HepG2 (cell line): ENCODE data around the gene RGMA. TPM values are rescaled to one million over a fixed set of nuclear protein-coding genes. Genes with fewer than 3 reads are reported as not detected.
A peak's percentile ranks its signal among the peaks of the same experiment; 100 is the strongest.

ENCODE experiments used
- ATAC-seq: fragments of 200-7000 bp; cut with Tn5 transposase; 3 replicates; pipeline ENCODE4 v1.9.1; 2020; ENCODE audit warnings: mild to moderate bottlenecking, moderate library complexity
- BruUV-seq: library from RNA; stranded (reverse); fragments of 400-500 nt; replicated peaks from 2 replicates; lab custom pipeline; 2021; lab: Mats Ljungman, UMichigan
- CTCF ChIA-PET: fragments of 300-600 bp; formaldehyde crosslinking; extraction: SDS; loops from one replicate; lab custom pipeline; 2021; ENCODE audit warnings: low total read pairs, inconsistent platforms, low intra/inter-chr PET ratio; lab: Yijun Ruan, JAX
- POLR2A ChIA-PET: fragments of 350-600 bp; sonication (Branson Sonifier 250); formaldehyde crosslinking; loops from one replicate; lab custom pipeline; 2020; ENCODE audit warnings: antibody characterized with exemption, inconsistent platforms; lab: Yijun Ruan, JAX
- DNase-seq: peaks from one replicate; pipeline ENCODE4 v3.0.0-alpha.2; 2015; ENCODE audit warnings: low spot score
- FAIRE-seq: peaks from 3 replicates; lab custom pipeline; 2011; peaks lifted over from hg19 to GRCh38; lab: Jason Lieb, UNC
- H2AFZ ChIP-seq: one replicate; pipeline ENCODE4 v1.6.1; 2011; ENCODE audit warnings: low read length, inconsistent platforms
- H3K27ac ChIP-seq: fragments of 300-600 bp; 3 replicates; pipeline ENCODE4 v1.8.0; 2011; ENCODE audit warnings: mixed run types, mild to moderate bottlenecking, mixed read lengths, low read length, inconsistent platforms; ENCODE audit not compliant: insufficient read depth; ENCODE audit errors: extremely low read length
- H3K27me3 ChIP-seq, 2 experiments: fragments of 200-600 bp in 1 of 2; 2 replicates in 1 of 2; 3 replicates in 1 of 2; pipeline versions ENCODE4 v1.6.0 to v1.8.0; 2011; ENCODE audit warnings: low read length in 2 of 2, mild to moderate bottlenecking in 2 of 2, moderate library complexity in 2 of 2, inconsistent platforms in 1 of 2; ENCODE audit not compliant: insufficient read depth in 2 of 2, control insufficient read depth in 1 of 2
- H3K36me3 ChIP-seq, 2 experiments: fragments of 200-600 bp in 1 of 2; replicated peaks in 1 of 2; 2 replicates in 1 of 2; 3 replicates in 1 of 2; pipeline versions ENCODE4 v1.5.1 to v1.8.0; 2011; ENCODE audit warnings: low read length in 2 of 2, inconsistent platforms in 1 of 2; ENCODE audit not compliant: insufficient read depth in 2 of 2, control insufficient read depth in 1 of 2
- H3K4me1 ChIP-seq: 2 replicates; pipeline ENCODE4 v1.5.1; 2012; ENCODE audit warnings: low read length, inconsistent platforms; ENCODE audit not compliant: insufficient read depth
- H3K4me2 ChIP-seq: 2 replicates; pipeline ENCODE4 v1.6.0; 2011; ENCODE audit warnings: low read depth, low read length, inconsistent platforms
- H3K4me3 ChIP-seq, 3 experiments: fragments of 200-600 bp in 1 of 3; sonication (generic), shearing (Covaris generic) in 1 of 3; replicated peaks in 1 of 3; 2 replicates each; pipeline ENCODE4 v1.5.1; 2011 to 2016; ENCODE audit warnings: low read length in 3 of 3, inconsistent platforms in 2 of 3, low read depth in 2 of 3, mild to moderate bottlenecking in 2 of 3, control low read depth in 1 of 3, mixed read lengths in 1 of 3; ENCODE audit not compliant: insufficient read depth in 1 of 3
- H3K79me2 ChIP-seq: one replicate; pipeline ENCODE4 v1.6.1; 2011; ENCODE audit warnings: low read length, inconsistent platforms; ENCODE audit not compliant: insufficient read depth
- H3K9ac ChIP-seq: 2 replicates; pipeline ENCODE4 v1.6.0; 2011; ENCODE audit warnings: mild to moderate bottlenecking, low read depth, low read length, inconsistent platforms; ENCODE audit not compliant: insufficient read depth
- H3K9me3 ChIP-seq: 2 replicates; pipeline ENCODE4 v1.5.1; 2012; ENCODE audit warnings: mild to moderate bottlenecking, low read length
- H4K20me1 ChIP-seq: 2 replicates; pipeline ENCODE4 v1.6.0; 2011; ENCODE audit warnings: inconsistent platforms, mild to moderate bottlenecking, low read length, moderate library complexity; ENCODE audit not compliant: insufficient read depth
- EEA1 ChIP-seq: sonication (generic); formaldehyde crosslinking; IDR thresholded peaks from 2 replicates; pipeline ENCODE4 v1.5.1; 2020; ENCODE audit warnings: mild to moderate bottlenecking, missing genetic modification reagents, borderline replicate concordance
- SOX13 ChIP-seq, 3 experiments: fragments of 450-650 bp in 1 of 3; sonication (generic) in 1 of 3; formaldehyde crosslinking in 1 of 3; IDR thresholded peaks in 2 of 3; conservative IDR thresholded peaks in 1 of 3; 2 replicates each; pipeline versions ENCODE4 v1.5.0 to v1.6.1; 2016 to 2020; ENCODE audit warnings: antibody characterized with exemption in 1 of 3, mild to moderate bottlenecking in 1 of 3, missing compliant biosample characterization in 1 of 3, missing genetic modification reagents in 1 of 3, moderate library complexity in 1 of 3
- SP4 ChIP-seq: sonication (generic); formaldehyde crosslinking; IDR thresholded peaks from 2 replicates; pipeline ENCODE4 v1.8.1; 2023; ENCODE audit warnings: mild to moderate bottlenecking, missing genetic modification reagents
- TOPORS ChIP-seq: sonication (generic); formaldehyde crosslinking; IDR thresholded peaks from 2 replicates; pipeline ENCODE4 v1.8.0; 2023; ENCODE audit warnings: mild to moderate bottlenecking, missing genetic modification reagents
- ZFX ChIP-seq: sonication (generic); formaldehyde crosslinking; IDR thresholded peaks from 2 replicates; pipeline ENCODE4 v1.4.0; 2020; ENCODE audit warnings: mild to moderate bottlenecking, low read depth, missing genetic modification reagents, moderate library complexity
- ZNF674 ChIP-seq: sonication (generic); formaldehyde crosslinking; IDR thresholded peaks from 2 replicates; pipeline ENCODE4 v1.5.0; 2020; ENCODE audit warnings: low read depth, mild to moderate bottlenecking, missing genetic modification reagents
- ZNF737 ChIP-seq: sonication (generic); formaldehyde crosslinking; IDR thresholded peaks from 2 replicates; pipeline ENCODE4 v1.5.0; 2020; ENCODE audit warnings: missing genetic modification reagents, mild to moderate bottlenecking, borderline replicate concordance
- WGBS: methylation state at CpG from one replicate; pipeline ENCODE4 v1.1.6; 2017; ENCODE audit warnings: low lambda C conversion rate; 5-methylcytosine and 5-hydroxymethylcytosine counted together
- in situ Hi-C: cut with HindIII; loops from 2 replicates; pipeline ENCODE4 v1.10.0; 2017; ENCODE audit warnings: low pct_unique_long_range_greater_than_20kb; ENCODE audit not compliant: extremely low pct_ligation_motif_present
- intact Hi-C: fragments of 100-400 bp; cut with micrococcal nuclease; formaldehyde crosslinking; loops from one replicate; pipeline ENCODE4 v1.10.0; 2022; ENCODE audit not compliant: unreplicated experiment
- polyA plus RNA-seq, 8 experiments: library from polyadenylated mRNA; depleted of rRNA in 3 of 8; stranded (reverse) in 7 of 8; unstranded in 1 of 8; fragments of >200 nt; fragmentation: Illumina TruSeq in 4 of 8; extraction: Trizol in 4 of 8; gene quantifications; 2 replicates each; pipeline versions ENCODE4 v1.2.1 to v1.2.3, GENCODE V29; 2011 to 2016; ENCODE audit warnings: low read depth in 4 of 8, missing spikeins in 1 of 8, mixed read lengths in 1 of 8; ENCODE audit not compliant: insufficient read depth in 1 of 8
- total RNA-seq, 5 experiments: library from RNA; depleted of rRNA; stranded (reverse); fragments of >200 nt; fragmentation: Illumina TruSeq; extraction: Trizol; gene quantifications; 2 replicates each; pipeline ENCODE4 v1.2.3, GENCODE V29; 2016; ENCODE audit warnings: low read depth in 1 of 5
- TF ChIP-seq, protein P1 (sequence below): IDR thresholded peaks from 2 replicates; pipeline ENCODE4 v1.6.1; 2018; ENCODE audit warnings: missing genetic modification reagents
- TF ChIP-seq, protein P2 (sequence below): sonication (generic); formaldehyde crosslinking; IDR thresholded peaks from 2 replicates; pipeline ENCODE4 v1.8.1; 2023; ENCODE audit warnings: mild to moderate bottlenecking, inconsistent platforms, moderate library complexity, missing genetic modification reagents, borderline replicate concordance
- TF ChIP-seq, protein P3 (sequence below): sonication (generic); formaldehyde crosslinking; IDR thresholded peaks from 2 replicates; pipeline ENCODE4 v1.4.0; 2020; ENCODE audit warnings: missing genetic modification reagents

RGMA gene
- total and polyA plus RNA-seq, 2 of the 13 experiments (the other 11 are each of a cell fraction or from before 2014, with no cell fraction given) = not detected

DNA sequence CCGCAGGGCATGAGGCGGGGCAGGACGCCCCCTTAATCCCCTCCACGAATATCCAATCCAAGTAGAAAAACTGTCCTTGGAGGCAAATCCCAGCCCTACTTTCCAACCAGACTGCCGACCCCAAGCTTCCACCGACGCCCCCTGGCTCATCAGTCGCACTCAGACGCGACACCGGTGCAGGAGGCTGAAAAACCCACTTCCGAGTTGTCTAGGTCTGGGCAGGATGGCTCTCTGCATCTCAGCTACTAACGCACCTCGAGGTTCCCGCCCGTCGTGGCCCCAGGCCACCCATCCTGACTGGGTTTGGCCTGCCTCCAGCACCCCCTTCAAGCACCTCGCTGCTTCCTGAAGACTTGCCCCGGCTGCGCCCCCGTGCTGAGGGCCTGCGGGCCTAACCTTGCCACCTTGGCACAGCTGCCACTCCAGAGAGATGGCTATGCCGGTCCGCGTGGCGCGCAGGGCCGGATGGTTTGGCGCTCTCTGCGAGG, 15.5 kb downstream of the RGMA start (continued):
- TF ChIP-seq, protein P1, sequence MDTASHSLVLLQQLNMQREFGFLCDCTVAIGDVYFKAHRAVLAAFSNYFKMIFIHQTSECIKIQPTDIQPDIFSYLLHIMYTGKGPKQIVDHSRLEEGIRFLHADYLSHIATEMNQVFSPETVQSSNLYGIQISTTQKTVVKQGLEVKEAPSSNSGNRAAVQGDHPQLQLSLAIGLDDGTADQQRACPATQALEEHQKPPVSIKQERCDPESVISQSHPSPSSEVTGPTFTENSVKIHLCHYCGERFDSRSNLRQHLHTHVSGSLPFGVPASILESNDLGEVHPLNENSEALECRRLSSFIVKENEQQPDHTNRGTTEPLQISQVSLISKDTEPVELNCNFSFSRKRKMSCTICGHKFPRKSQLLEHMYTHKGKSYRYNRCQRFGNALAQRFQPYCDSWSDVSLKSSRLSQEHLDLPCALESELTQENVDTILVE (CRISPR knock-in tag) = no peak
- no peak for TF ChIP-seq EEA1

DNA sequence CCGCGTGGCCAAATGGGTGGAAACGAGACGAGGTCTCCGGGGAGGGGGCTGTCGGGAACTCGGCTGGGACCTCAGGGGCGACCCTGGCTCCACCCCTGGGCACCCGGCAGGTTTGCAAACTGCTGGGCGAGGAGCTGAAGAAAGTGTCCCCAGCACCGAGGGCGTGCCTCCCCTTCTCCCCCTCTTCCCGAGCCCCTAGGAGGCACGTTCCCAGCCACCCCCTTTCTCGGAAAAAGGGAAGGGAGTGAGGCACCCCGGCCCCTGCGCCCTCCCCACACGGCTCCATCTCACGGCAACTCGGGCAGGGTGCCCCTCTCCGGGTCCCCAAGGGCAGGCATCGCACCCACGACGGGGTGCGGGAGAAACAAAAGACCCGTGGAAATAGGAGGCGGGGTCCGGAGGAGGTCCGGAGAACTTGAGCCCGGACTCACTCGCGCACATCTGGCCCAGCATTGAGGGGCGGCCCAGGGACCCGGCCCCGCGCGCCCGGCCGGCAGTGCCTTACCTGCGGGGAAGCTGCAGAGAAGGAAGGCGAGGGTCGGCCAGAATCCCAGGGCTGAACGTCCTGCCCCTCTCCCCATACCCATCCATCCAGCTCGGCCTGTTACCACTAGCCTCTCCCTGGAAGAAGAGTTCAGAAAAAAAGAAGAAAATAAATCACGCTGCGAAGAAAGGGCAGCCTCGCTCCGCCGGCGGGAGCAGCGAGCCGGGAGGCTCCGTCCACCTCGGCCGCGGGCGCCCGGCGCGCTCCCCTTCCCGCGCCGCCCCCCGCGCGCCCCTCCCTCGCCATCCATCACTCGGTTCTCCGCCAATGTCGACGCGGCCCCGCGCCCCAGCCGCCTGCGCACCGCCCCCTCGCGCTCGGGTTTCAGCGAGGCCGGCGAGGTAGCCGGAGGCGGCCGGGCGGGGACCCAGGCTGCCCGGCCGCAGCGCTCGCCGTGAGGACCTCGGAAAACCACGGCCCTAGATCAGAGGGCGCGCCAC, 16.3 kb downstream of the RGMA start:
- WGBS = 9% methylated on average over 24 of the region's 96 CpGs
- peaks cover 16 to 92% of the 10 kb centered on the region in 2 experiments for H3K27me3 ChIP-seq
- DNase-seq (peak; percentile 6), ATAC-seq (peak; percentile 87), FAIRE-seq (no peak)
- POLR2A ChIA-PET = no interaction called here
- H3K9me3 ChIP-seq = no peaks in the 10 kb centered on the region
- H3K4me1 ChIP-seq = no peaks in the 10 kb centered on the region
- H3K36me3 ChIP-seq = no peaks in the 10 kb centered on the region
- no TSS peak for BruUV-seq
- no peaks in the 10 kb centered on the region for H3K79me2 ChIP-seq
- in situ Hi-C loops = no loop called here
- peak; percentile 44; the same call in 1 of the 2 replicates for TF ChIP-seq SP4
- no peak for TF ChIP-seq SOX13 (IDR thresholded peaks at IDR 0.05)
- no peak for TF ChIP-seq SOX13 (CRISPR knock-in tag; conservative IDR thresholded peaks at IDR 0.05 in 1 of 2, IDR thresholded peaks at IDR 0.05 in 1 of 2)
- TF ChIP-seq TOPORS = no peak
- no peak for TF ChIP-seq ZFX (CRISPR knock-in tag)
- no peak for TF ChIP-seq ZNF737 (CRISPR knock-in tag)
- TF ChIP-seq, protein P2, sequence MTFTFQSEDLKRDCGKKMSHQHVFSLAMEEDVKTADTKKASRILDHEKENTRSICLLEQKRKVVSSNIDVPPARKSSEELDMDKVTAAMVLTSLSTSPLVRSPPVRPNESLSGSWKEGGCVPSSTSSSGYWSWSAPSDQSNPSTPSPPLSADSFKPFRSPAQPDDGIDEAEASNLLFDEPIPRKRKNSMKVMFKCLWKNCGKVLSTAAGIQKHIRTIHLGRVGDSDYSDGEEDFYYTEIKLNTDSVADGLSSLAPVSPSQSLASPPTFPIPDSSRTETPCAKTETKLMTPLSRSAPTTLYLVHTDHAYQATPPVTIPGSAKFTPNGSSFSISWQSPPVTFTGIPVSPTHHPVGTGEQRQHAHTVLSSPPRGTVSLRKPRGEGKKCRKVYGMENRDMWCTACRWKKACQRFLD (CRISPR knock-in tag) = no peak
- no peak for TF ChIP-seq ZNF674
- TF ChIP-seq, protein P3, sequence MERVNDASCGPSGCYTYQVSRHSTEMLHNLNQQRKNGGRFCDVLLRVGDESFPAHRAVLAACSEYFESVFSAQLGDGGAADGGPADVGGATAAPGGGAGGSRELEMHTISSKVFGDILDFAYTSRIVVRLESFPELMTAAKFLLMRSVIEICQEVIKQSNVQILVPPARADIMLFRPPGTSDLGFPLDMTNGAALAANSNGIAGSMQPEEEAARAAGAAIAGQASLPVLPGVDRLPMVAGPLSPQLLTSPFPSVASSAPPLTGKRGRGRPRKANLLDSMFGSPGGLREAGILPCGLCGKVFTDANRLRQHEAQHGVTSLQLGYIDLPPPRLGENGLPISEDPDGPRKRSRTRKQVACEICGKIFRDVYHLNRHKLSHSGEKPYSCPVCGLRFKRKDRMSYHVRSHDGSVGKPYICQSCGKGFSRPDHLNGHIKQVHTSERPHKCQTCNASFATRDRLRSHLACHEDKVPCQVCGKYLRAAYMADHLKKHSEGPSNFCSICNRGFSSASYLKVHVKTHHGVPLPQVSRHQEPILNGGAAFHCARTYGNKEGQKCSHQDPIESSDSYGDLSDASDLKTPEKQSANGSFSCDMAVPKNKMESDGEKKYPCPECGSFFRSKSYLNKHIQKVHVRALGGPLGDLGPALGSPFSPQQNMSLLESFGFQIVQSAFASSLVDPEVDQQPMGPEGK (CRISPR knock-in tag) = peak; percentile 29; the same call in 1 of the 2 replicates
- H3K4me2 ChIP-seq = peak overlapping the region; percentile 18; the same call in 1 of the 2 replicates
- no peak overlapping the region for H3K9ac ChIP-seq
- H4K20me1 ChIP-seq = no peaks in the 10 kb centered on the region
- intact Hi-C loops = no loop called here
- no peak overlapping the region for H2AFZ ChIP-seq
- peak overlapping the region in 1 of 3 experiments; percentile 23; a peak in 1 of 6 replicates for H3K4me3 ChIP-seq
- no peak overlapping the region for H3K27ac ChIP-seq
- CTCF ChIA-PET = no interaction called here
